GM19023 (cell line): ENCODE results near the gene HMX2.

ENCODE experiments used
- ATAC-seq: cut with Tn5 transposase; IDR thresholded peaks from one replicate; pipeline ENCODE4 v1.9.1; 2021; ENCODE audit warnings: mild to moderate bottlenecking, moderate library complexity; ENCODE audit not compliant: unreplicated experiment

The HMX2 gene

GRCh38 chr10:123180101-123181090 is 32.5 kb downstream of the HMX2 start:
- ATAC-seq = no peak

GRCh38 chr10:123183724-123184123 is 35.8 kb downstream of the HMX2 start:
- no peak for ATAC-seq

- no peak for ATAC-seq
Measured at GRCh38 chr10:123187781-123188180, 39.8 kb downstream of the HMX2 start.

- no peak for ATAC-seq
Measured at GRCh38 chr10:123191886-123192285, 44.0 kb downstream of the HMX2 start.

GRCh38 chr10:123194056-123194455 is 46.1 kb downstream of the HMX2 start:
- ATAC-seq = no peak
